NCI-H226 (cell line): ENCODE measurements around the gene PLA2G4A.

Experiments
- DNase-seq: peaks from one replicate; pipeline ENCODE4 v3.0.0-alpha.2; 2015

The PLA2G4A gene

GRCh38 chr1:186828611-186829454, at the start of gene PLA2G4A:
Gene PLA2G4A, plus strand, starts transcription at chr1:186828949. Its CDS starts 25,406 bp downstream, at chr1:186854355.
- peak; percentile 51 for DNase-seq

- DNase-seq: no peak
Measured at GRCh38 chr1:186780076-186780475, 48.7 kb upstream of the PLA2G4A start.

GRCh38 chr1:186781730-186782129, 47.0 kb upstream of the PLA2G4A start:
- DNase-seq: no peak

GRCh38 chr1:186782791-186783190, 46.0 kb upstream of the PLA2G4A start:
- no peak for DNase-seq

- DNase-seq: no peak
Measured at GRCh38 chr1:186783193-186783592, 45.6 kb upstream of the PLA2G4A start.

- DNase-seq: no peak
Measured at GRCh38 chr1:186785503-186785902, 43.2 kb upstream of the PLA2G4A start.

GRCh38 chr1:186790101-186790500, 38.6 kb upstream of the PLA2G4A start:
- no peak for DNase-seq

GRCh38 chr1:186792870-186793581, 35.7 kb upstream of the PLA2G4A start:
- peak; percentile 79 for DNase-seq

GRCh38 chr1:186793582-186793927, 35.2 kb upstream of the PLA2G4A start:
- DNase-seq: no peak

- DNase-seq: no peak
Measured at GRCh38 chr1:186798960-186799688, 29.6 kb upstream of the PLA2G4A start.

- DNase-seq: no peak
Measured at GRCh38 chr1:186799689-186800054, 29.1 kb upstream of the PLA2G4A start.

- DNase-seq: no peak
Measured at GRCh38 chr1:186802388-186802787, 26.4 kb upstream of the PLA2G4A start.

GRCh38 chr1:186804679-186805078, 24.1 kb upstream of the PLA2G4A start:
- DNase-seq: no peak

GRCh38 chr1:186806477-186806876, 22.3 kb upstream of the PLA2G4A start:
- peak; percentile 17 for DNase-seq

GRCh38 chr1:186807163-186807562, 21.6 kb upstream of the PLA2G4A start:
- no peak for DNase-seq

GRCh38 chr1:186811892-186812291, 16.9 kb upstream of the PLA2G4A start:
- no peak for DNase-seq

- no peak for DNase-seq
Measured at GRCh38 chr1:186812570-186812969, 16.2 kb upstream of the PLA2G4A start.

GRCh38 chr1:186813420-186813819, 15.3 kb upstream of the PLA2G4A start:
- no peak for DNase-seq

GRCh38 chr1:186819126-186819525, 9.6 kb upstream of the PLA2G4A start:
- DNase-seq: no peak

- DNase-seq: no peak
Measured at GRCh38 chr1:186819563-186819962, 9.2 kb upstream of the PLA2G4A start.

- DNase-seq: no peak
Measured at GRCh38 chr1:186829686-186830587, 1.2 kb downstream of the PLA2G4A start.

- DNase-seq: no peak
Measured at GRCh38 chr1:186831168-186831567, 2.4 kb downstream of the PLA2G4A start.
